Epithelial cell of proximal tubule (primary cell): Measurements from ENCODE around the gene TRIM46. TPM values are rescaled to one million over a fixed set of nuclear protein-coding genes. Genes with fewer than 3 reads are reported as not detected.

Experiments used
- DNase-seq: peaks from one replicate; pipeline ENCODE4 v3.0.0-alpha.2; 2011; ENCODE audit warnings: low read depth
- H3K4me3 ChIP-seq: 2 replicates; pipeline ENCODE4 v1.5.1; 2011; ENCODE audit warnings: low read depth, mild to moderate bottlenecking, low read length
- CTCF ChIP-seq: conservative IDR thresholded peaks from 2 replicates; pipeline ENCODE4 v1.5.1; 2012; ENCODE audit warnings: low read depth, mild to moderate bottlenecking, low read length
- total RNA-seq: library from RNA; depleted of rRNA; stranded (reverse); fragments of >200 nt; gene quantifications from 2 replicates; pipeline ENCODE4 v1.2.3, GENCODE V29; 2015

The TRIM46 gene
- total RNA-seq, 1 donor from 2014 or later: 9.4 TPM

- DNase-seq: no peak
- no peak for TF ChIP-seq CTCF
- H3K4me3 ChIP-seq: peak overlapping the region; percentile 87
These were observed 39.3 kb upstream of the TRIM46 start for GRCh38 chr1:155134322-155134721.

GRCh38 chr1:155134880-155135414 lies 38.7 kb upstream of the TRIM46 start:
- DNase-seq: peak; percentile 87
- TF ChIP-seq CTCF: no peak
- peak overlapping the region; percentile 87 for H3K4me3 ChIP-seq

GRCh38 chr1:155135415-155136028 lies 38.1 kb upstream of the TRIM46 start, which contains the start of gene SLC50A1:
TSS of gene SLC50A1 (plus strand) at chr1:155135852. CDS start at chr1:155135912, 60 bp downstream.
- no peak for DNase-seq
- peak within 1 kb of the TSS; percentile 87 for H3K4me3 ChIP-seq
- TF ChIP-seq CTCF: peak; percentile 10

- peak overlapping the region; percentile 87 for H3K4me3 ChIP-seq
- no peak for TF ChIP-seq CTCF
- no peak for DNase-seq
These were observed 36.9 kb upstream of the TRIM46 start for GRCh38 chr1:155136748-155137147.

- DNase-seq: no peak
- H3K4me3 ChIP-seq: peak overlapping the region; percentile 87
- TF ChIP-seq CTCF: no peak
These were observed 36.3 kb upstream of the TRIM46 start for GRCh38 chr1:155137154-155137949.

GRCh38 chr1:155139895-155140629 lies 33.6 kb upstream of the TRIM46 start, which contains the start of gene DPM3:
TSS of gene DPM3 (minus strand) at chr1:155140531. CDS start at chr1:155140240, 291 bp downstream.
- no peak for DNase-seq
- peak within 1 kb of the TSS; percentile 91 for H3K4me3 ChIP-seq
- no peak for TF ChIP-seq CTCF
